GM19193 (cell line): ENCODE data around the gene ACRBP.
A peak's percentile ranks its signal among the peaks of the same experiment; 100 is the strongest.

Experiments used
- POLR2A ChIP-seq: IDR thresholded peaks from 4 replicates; pipeline ENCODE4 v1.6.1; 2011; ENCODE audit not compliant: insufficient read depth, insufficient read length; ENCODE audit errors: extremely low read depth

The ACRBP gene

GRCh38 chr12:6662906-6663742 lies 15.9 kb upstream of the ACRBP start, which contains the start of gene ING4:
Gene ING4, minus strand, starts transcription at chr12:6663119. Its CDS starts 18 bp downstream, at chr12:6663101.
- peak; percentile 71 for TF ChIP-seq POLR2A

- TF ChIP-seq POLR2A, result no peak
These were observed 15.3 kb upstream of the ACRBP start for GRCh38 chr12:6662602-6662905.

- no peak for TF ChIP-seq POLR2A
These were observed 6.8 kb upstream of the ACRBP start for GRCh38 chr12:6653987-6654386.

GRCh38 chr12:6653342-6653741 lies 6.1 kb upstream of the ACRBP start:
- TF ChIP-seq POLR2A, result no peak

GRCh38 chr12:6652391-6652790 lies 5.2 kb upstream of the ACRBP start:
- TF ChIP-seq POLR2A, result no peak

GRCh38 chr12:6650832-6651231 lies 3.6 kb upstream of the ACRBP start:
- TF ChIP-seq POLR2A, result no peak

- no peak for TF ChIP-seq POLR2A
These were observed 753 bp downstream of the ACRBP start for GRCh38 chr12:6646276-6647082.

GRCh38 chr12:6644903-6645302 lies 2.3 kb downstream of the ACRBP start:
- no peak for TF ChIP-seq POLR2A

- peak; percentile 41 for TF ChIP-seq POLR2A
These were observed 3.0 kb downstream of the ACRBP start for GRCh38 chr12:6644257-6644596.

- peak; percentile 25 for TF ChIP-seq POLR2A
These were observed 3.5 kb downstream of the ACRBP start for GRCh38 chr12:6643569-6644256.

- TF ChIP-seq POLR2A, result no peak
These were observed 6.1 kb downstream of the ACRBP start for GRCh38 chr12:6641131-6641530.

- no peak for TF ChIP-seq POLR2A
These were observed 6.7 kb downstream of the ACRBP start for GRCh38 chr12:6640497-6640896.

- TF ChIP-seq POLR2A, result no peak
These were observed 8.0 kb downstream of the ACRBP start for GRCh38 chr12:6639151-6639801.

GRCh38 chr12:6638305-6638704 lies 8.9 kb downstream of the ACRBP start:
- no peak for TF ChIP-seq POLR2A

GRCh38 chr12:6635856-6636531 lies 11.2 kb downstream of the ACRBP start, which contains the start of gene LPAR5:
Gene LPAR5, minus strand, starts transcription at chr12:6635959. Its CDS starts 14,711 bp downstream, at chr12:6621248.
- TF ChIP-seq POLR2A, result peak; percentile 61

- TF ChIP-seq POLR2A, result no peak
These were observed 11.8 kb downstream of the ACRBP start for GRCh38 chr12:6635375-6635855.
